Cardiac fibroblast (primary cell): ENCODE data around the gene TMEM43.

ENCODE experiments used
- DNase-seq, 2 donors: peaks; one replicate each; pipeline versions ENCODE4 v3.0.0 to v3.0.0-alpha.2; 2010; ENCODE audit warnings: low read depth in 2 of 2
- H3K4me3 ChIP-seq, 2 donors: replicated peaks in 1 of 2; 1 replicate in 1 of 2; 2 replicates in 1 of 2; pipeline ENCODE4 v1.5.1; 2011; ENCODE audit warnings: low read depth in 2 of 2, low read length in 2 of 2, mild to moderate bottlenecking in 2 of 2, moderate library complexity in 1 of 2
- TF ChIP-seq, protein P1 (sequence below): IDR thresholded peaks from one replicate; pipeline ENCODE4 v1.5.1; 2011; ENCODE audit warnings: low read depth, mild to moderate bottlenecking, low read length, inconsistent platforms

Gene TMEM43

DNA sequence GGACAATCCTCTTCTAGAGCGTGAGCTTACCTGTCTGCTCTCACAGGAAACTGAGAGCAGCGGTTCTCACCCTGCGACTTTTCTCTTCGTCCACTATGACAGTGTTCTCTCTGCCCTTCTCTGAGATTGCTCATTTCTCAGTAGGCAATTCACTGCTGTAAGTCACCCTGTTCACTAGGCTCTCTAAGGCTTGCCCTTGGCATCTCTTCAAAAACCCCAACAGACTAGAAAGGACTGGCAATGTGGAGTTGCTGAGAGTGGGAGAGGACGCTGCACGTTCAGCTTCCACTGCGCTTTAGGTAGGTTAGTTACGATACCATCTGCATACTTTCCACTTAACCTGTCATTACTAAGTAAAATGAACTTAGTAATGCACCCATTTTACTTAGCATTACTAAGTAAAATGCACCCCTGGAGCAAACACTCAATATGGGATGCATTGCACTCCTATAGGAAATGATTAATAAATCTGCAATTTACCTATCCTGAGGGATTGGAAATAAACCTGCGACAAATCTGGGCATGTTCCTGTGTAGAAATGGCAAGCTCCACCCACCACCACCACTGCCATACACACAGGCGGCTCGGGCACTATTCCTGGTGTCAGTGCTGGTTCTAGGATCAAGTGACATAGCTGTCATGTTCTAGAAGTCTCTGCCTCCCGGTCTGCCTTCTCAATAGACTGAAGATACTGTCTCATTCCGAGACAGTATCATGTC is 32.1 kb downstream of the TMEM43 start:
- no peak overlapping the region for H3K4me3 ChIP-seq
- no peak for DNase-seq
- TF ChIP-seq, protein P1, sequence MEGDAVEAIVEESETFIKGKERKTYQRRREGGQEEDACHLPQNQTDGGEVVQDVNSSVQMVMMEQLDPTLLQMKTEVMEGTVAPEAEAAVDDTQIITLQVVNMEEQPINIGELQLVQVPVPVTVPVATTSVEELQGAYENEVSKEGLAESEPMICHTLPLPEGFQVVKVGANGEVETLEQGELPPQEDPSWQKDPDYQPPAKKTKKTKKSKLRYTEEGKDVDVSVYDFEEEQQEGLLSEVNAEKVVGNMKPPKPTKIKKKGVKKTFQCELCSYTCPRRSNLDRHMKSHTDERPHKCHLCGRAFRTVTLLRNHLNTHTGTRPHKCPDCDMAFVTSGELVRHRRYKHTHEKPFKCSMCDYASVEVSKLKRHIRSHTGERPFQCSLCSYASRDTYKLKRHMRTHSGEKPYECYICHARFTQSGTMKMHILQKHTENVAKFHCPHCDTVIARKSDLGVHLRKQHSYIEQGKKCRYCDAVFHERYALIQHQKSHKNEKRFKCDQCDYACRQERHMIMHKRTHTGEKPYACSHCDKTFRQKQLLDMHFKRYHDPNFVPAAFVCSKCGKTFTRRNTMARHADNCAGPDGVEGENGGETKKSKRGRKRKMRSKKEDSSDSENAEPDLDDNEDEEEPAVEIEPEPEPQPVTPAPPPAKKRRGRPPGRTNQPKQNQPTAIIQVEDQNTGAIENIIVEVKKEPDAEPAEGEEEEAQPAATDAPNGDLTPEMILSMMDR: no peak

DNA sequence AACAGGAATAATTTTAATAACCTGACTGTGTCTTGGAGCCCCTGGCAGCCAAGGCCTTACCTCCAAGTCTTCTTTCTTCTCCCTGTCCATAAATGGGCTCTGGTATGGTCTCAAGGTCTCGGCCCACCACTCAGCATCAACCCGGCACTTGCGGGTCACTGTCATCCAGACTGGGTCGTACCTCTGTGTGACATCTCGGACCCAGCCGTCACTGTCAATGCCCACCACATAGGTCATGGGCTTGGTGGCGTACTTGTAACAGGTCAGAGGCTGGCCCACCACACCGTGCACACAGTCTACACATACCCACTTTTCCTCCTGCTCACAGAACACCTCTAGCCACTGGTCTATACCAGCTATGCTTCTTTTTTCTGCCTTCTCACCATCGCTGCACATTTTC is 33.1 kb downstream of the TMEM43 start:
- no peak for DNase-seq

DNA sequence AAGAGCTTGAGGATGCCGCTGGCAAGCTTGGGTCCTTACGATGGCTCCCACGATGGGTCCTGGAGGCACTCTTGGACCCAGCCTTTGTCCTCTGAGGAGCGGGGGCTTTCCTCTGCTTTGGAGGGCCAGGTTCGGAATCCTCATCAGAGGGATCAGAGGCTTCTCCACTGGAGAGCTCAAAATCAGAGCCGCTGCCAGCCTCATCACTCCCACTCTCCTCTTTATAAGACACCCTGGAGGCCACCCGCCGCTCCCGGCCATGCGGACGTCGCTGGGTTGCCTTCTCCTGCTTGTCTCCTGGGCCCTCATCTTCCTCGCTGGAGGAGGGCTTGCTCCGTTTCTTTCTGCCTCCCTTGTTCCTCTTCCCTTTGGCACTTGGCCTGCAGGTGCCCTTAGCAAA is 33.5 kb downstream of the TMEM43 start:
- DNase-seq: no peak
- TF ChIP-seq, protein P1: no peak
- no peak overlapping the region for H3K4me3 ChIP-seq

More for the DNA sequence above, 33.1 kb downstream of the TMEM43 start:
- TF ChIP-seq, protein P1: no peak
- no peak overlapping the region for H3K4me3 ChIP-seq

DNA sequence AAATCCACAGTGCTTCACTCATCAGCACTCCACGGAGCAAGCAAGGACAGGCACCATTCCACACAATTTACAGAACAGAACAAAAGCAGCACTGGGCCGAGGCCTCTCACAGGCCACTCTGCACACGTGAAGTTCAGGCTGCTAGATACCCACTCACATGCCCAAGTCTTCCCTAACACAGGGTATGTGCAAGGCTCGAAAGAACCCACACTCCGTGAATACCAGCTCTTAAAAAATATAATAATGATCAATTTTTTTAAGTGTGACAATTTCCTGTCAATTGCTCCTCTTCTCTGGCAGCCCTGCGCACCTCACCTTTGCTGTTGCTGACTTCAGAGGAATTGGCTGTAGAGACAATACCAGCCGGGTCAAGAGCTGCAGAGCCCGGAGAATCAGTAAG is 34.6 kb downstream of the TMEM43 start:
- TF ChIP-seq, protein P1: no peak
- no peak overlapping the region for H3K4me3 ChIP-seq
- DNase-seq: no peak

DNA sequence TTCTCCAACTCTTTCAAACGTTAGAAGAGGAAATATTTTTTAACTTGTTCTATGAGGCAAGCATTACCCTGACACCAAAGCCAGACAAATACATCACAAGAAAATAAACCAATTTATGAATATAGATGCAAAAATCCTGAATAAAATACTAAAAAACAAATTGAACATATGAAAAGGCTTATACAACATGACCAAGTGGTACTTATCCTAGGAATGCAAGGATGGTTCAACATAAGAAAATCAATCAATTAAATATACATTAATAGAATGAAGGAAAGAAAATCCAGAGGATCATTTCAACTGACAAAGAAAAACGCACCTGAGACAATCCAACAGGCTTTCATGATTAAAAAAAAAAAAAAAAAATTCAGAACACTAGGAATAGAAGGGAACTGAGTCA is 36.4 kb downstream of the TMEM43 start:
- H3K4me3 ChIP-seq: no peak overlapping the region
- TF ChIP-seq, protein P1: no peak
- DNase-seq: no peak

DNA sequence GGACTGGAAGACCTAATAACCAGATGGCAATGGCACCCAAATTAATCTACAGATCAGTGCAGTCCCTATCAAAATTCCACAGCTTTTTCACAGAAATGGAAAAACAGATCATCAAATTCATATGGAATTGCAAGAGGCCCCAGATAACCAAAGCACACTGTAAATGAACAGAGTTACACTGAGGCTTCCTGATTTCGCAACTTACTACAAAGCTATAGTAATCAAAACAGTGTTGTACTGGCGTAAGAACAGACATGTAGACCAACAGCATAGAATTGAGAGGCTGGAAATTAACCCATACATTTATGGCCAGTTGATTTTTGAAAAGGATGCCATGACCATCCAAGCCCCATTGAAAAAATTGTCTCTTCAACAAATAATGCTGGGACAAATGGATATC is 37.3 kb downstream of the TMEM43 start:
- peak in 1 of 2 donors; percentile 46 for DNase-seq
- H3K4me3 ChIP-seq: no peak overlapping the region
- TF ChIP-seq, protein P1: no peak
